Measurements from ENCODE around the gene TMEM132C.
A peak's percentile ranks its signal among the peaks of the same experiment; 100 is the strongest.

Gene TMEM132C

GRCh38 chr12:128421375-128421774 lies 154.4 kb downstream of the TMEM132C start:
- no peak for DNase-seq

- DNase-seq, result no peak
Observed at GRCh38 chr12:128423205-128423604, 156.2 kb downstream of the TMEM132C start.

DNA sequence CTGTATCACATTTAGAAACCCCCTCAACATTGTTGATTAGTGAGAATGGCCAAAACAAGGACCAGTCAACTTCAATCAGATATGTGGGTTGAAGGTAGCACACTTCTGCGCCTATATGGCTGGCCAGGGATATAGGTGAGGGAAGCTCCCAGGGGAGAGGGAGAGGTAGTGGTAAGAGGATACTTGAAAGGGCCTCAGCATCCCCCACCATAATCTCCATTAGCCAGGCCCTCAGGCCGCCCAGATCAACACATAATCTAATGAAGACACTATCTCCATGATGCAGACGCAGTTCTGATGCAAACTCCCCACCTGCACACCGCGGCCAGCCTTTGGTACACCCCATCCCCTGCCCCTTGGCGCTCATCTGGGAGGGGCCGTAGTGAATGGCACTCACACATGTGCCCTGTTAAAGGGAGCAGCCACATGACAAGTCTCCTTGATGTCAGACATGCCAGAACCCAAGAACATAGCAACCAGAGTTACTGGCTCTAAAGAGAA lies 158.0 kb downstream of the TMEM132C start:
- no peak for DNase-seq

DNA sequence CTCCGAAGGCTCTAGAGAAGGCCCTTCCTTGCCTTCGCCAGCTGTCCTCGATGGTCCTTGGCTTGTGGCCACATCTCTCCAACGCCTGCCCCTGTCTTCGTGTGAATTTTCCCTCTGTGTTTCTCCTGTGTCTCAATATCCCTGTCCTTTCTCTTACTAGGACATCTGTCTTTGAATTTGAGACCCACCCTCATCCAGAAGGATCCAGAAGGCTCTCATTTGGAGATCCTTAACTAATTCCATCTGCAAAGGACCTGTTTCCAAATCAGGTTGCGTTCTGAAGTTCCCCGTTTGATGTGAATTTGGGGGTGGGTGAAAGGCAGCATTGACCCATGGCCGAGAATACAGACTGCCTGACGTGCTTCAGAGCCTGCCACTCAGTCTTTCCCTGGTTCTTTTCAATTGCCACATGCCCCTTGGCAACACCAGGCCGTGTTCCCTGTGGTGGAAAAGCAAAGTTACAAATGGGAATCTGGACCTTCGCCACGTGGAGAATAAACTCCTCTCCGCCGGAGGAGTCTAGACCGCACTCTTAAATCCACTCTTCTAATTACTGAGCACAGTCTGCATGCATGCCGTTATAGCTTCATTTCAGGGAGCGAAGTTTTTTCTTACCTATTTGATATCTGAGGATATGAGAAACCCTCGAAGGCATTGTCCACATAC lies 158.8 kb downstream of the TMEM132C start:
- DNase-seq, result no peak

- DNase-seq, result no peak
Observed at GRCh38 chr12:128426511-128426910, 159.5 kb downstream of the TMEM132C start.

GRCh38 chr12:128439796-128440195 lies 172.8 kb downstream of the TMEM132C start:
- DNase-seq, result no peak

- no peak for DNase-seq
Observed at GRCh38 chr12:128442096-128442495, 175.1 kb downstream of the TMEM132C start.

DNA sequence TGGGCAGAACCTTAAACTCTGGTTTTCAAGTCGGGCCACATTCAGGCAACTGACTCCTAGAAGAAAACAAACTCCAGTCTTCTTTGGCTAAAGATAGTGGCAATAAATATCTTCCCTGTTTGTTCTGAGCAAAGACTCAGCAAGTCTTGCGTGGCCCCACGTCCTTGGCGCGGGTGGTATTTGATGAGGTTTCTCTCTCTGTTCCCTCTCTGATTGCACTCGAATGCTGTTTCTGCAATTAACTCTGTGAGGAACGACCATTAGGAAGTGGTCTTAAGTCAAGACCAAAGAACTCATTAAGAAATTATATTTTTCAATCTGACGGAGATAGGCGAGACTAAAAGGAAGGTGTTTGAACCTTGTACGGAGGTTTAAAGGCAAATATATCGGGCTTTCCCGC lies 177.6 kb downstream of the TMEM132C start:
- no peak for DNase-seq

- peak in 1 of 5 experiments; percentile 77 for DNase-seq
Observed at GRCh38 chr12:128445415-128446127, 178.6 kb downstream of the TMEM132C start.

DNA sequence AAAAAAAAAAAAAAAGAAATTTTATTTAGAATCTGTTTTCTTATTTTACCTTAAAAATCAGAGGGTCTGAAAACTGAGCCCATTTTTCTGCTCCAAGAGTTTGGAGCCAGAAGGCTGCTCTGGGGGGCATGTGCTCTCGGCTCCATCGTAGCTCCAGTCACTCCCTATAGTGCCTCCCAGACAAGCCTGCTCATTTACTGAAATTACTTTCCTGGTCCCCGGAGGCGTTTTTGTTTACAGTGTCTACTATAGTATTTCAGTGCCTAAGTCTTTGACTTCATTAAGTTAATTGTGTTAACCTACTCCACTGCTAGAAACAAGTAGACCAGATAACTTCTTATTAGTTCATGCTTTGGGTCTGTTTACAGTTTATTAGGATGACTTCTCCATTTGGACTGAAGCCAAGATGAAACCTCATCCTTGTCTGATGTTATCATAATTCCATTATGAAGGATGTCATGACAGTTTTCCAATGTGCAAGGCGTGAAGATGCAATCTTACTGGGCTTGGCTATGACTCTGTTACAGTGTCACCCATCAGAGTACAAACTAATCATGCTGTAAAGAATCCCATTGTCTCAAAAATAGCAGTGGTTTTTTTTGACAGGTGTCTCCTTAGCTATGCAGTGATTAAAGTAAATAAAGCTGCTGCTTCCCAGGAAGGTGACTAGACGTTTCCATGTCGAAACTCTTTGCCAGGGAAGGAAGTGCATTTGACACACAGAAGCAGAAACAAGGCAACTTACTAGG lies 182.3 kb downstream of the TMEM132C start:
- no peak for DNase-seq

GRCh38 chr12:128450810-128451209 lies 183.8 kb downstream of the TMEM132C start:
- DNase-seq, result no peak

GRCh38 chr12:128455851-128456250 lies 188.9 kb downstream of the TMEM132C start:
- DNase-seq, result no peak

DNA sequence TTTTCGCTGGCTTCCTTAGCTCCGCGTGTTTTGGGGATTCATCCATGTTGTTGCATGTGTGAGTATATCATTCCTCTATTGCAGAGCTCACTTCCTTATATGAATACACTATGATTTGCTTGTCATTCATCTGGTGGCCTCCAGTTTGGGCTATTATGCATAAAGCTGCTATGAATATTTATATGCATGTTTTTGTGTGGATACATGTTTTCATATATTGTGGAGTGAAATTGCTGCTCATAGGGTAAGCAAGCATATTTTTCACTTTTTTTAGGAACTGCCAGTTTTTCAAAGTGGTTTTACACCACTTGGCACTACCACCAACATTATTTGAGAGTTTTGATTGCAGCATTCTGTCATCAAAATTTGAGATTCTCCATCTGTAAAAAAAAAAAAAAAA lies 190.0 kb downstream of the TMEM132C start:
- DNase-seq, result no peak

GRCh38 chr12:128458301-128458974 lies 191.5 kb downstream of the TMEM132C start:
- no peak for DNase-seq

DNA sequence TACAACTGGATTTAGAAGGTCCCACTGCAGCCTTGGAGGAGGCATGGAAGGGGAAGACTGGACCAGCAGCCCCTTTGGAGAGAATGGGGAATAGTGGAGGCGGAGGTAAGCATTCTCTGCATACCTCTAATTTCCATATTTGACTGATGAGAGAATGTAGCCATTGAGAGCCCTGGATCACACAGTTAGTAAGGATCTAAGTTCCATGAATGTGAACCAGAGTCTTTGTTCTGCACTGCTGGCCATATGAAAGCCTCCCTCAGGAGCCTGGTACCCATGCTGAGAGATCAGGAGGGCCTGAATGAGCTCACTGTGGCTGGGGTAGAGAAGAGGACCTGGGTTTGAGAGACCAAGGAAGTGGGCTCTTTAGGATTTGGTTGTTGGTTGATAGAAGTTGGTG lies 192.1 kb downstream of the TMEM132C start:
- DNase-seq, result no peak

- no peak for DNase-seq
Observed at GRCh38 chr12:128463881-128464280, 196.9 kb downstream of the TMEM132C start.

DNA sequence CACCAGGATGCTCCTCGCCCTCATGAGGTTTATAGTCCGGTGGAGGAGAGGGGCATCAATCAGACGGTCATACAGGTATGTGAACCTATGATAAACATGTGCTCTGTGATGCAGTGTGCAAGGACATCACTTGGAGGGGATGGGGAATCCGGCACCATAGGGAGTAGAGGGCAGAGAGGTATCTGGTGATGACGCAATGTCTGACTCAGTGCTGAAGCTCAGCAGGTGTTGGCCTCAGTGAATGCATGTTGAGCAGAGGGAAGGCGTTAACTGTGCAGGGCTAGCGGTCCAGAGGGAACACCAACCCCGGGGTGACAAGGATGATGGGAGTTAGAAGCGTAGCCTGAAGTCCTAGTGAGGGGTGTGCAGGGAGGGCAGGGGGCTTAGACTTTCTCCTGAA lies 200.9 kb downstream of the TMEM132C start:
- no peak for DNase-seq

DNA sequence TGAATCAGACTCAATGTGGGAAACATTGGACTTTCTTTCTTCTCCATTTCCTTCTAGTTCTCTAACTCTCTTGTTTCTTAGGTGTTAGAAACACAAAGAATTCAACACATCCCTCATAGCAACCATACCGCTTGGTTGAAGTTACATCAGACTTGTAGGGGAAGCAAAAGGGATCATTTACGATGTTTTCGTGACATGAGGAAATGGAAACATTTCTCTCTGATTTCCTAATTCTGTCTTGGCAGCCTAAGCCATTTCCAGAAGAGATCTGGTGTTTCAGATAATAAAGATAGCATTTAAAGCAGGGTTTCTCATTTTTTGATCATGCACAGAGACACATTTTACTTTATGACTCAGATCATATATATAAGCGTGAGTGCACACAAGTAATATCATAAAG lies 202.0 kb downstream of the TMEM132C start:
- no peak for DNase-seq

DNA sequence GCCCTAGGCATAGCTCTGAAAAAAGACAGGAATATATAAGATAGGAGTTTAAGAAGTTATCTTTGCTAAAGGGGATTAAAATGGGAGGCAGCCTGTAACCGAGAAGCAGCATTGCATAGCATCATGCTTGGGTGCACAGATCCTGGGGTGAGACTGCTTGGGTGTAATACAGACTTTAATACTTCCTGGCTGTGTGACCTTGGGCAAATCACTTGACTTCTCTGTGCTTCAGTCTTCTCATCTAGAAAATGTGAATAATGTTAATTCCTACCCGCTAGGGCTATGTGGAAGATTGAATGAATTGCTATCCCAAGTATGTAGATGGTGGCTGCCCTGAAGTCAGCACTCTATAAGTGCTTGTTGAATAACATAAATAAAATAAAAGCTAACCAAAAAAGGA lies 204.5 kb downstream of the TMEM132C start:
- DNase-seq, result no peak

- no peak for DNase-seq
Observed at GRCh38 chr12:128474916-128475315, 207.9 kb downstream of the TMEM132C start.

- peak in 1 of 5 experiments; percentile 16 for DNase-seq
Observed at GRCh38 chr12:128476266-128476665, 209.3 kb downstream of the TMEM132C start.

DNA sequence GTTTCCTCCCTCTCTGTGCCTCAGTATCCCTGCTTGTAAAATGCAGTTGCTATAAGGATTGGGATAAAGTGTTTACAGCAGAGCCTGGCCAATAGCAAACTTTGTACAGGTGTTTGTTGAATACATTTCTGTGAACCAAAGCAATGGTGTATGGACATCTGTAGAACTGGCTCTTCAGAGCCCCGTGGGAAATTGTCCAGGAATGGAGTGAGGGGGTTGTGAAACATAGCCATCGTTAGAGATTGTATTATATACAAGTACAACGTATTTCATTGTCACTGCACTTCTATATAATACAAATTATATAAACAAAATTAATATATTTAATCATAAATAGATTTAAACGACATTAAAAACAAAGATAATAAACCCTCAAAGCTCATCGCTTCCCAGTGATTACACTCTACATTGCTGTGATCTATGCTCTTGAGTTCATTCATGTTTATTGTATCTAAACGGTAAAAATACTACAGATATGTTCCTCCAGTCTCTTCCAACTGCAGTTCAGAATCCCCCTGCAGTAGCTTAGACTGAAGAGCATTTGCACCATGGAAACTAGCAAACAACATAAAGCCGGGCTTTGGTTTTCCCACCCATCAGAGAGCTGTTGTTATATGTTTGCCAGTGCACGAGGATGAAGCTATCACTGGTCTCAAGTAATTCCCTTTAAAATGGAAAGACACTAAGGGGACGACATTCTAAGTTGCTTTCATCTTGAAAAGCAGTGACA lies 216.7 kb downstream of the TMEM132C start:
- no peak for DNase-seq

All from T-helper 2 cell (primary cell).